ENCODE measurements around the gene LRRN3.

DNA sequence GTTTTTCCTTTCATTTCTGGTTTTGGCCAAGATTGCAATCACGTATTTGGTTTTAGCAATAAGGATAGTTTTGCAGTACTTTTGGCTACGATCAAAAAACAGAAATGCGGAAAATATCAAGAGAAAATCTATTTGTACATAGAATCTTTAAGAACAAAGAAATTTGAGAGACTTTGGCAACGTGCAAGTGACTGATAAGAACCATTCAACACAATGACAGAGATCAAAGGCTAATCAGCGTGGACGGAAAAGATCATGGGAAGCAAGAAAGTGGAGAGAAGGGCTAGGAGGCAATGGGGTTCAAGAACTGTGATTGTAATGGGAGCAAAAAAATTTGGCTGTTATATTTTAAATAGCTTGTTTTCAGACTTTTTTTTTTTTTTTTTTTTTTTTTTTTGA lies 16.2 kb upstream of the LRRN3 start:
- no peak for TF ChIP-seq CHD1 (IDR thresholded peaks at IDR 0.05; ENCODE audit: low read depth, low read length)
- no peak for TF ChIP-seq POLR2A (IDR thresholded peaks at IDR 0.05; ENCODE audit: low read depth, low read length)
- no peak for TF ChIP-seq SMC3 (IDR thresholded peaks at IDR 0.05; ENCODE audit: low read depth, low read length)
- TF ChIP-seq, protein P1, sequence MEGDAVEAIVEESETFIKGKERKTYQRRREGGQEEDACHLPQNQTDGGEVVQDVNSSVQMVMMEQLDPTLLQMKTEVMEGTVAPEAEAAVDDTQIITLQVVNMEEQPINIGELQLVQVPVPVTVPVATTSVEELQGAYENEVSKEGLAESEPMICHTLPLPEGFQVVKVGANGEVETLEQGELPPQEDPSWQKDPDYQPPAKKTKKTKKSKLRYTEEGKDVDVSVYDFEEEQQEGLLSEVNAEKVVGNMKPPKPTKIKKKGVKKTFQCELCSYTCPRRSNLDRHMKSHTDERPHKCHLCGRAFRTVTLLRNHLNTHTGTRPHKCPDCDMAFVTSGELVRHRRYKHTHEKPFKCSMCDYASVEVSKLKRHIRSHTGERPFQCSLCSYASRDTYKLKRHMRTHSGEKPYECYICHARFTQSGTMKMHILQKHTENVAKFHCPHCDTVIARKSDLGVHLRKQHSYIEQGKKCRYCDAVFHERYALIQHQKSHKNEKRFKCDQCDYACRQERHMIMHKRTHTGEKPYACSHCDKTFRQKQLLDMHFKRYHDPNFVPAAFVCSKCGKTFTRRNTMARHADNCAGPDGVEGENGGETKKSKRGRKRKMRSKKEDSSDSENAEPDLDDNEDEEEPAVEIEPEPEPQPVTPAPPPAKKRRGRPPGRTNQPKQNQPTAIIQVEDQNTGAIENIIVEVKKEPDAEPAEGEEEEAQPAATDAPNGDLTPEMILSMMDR (conservative IDR thresholded peaks at IDR 0.05; ENCODE audit: low read depth, low read length): no peak
- TF ChIP-seq RAD21 (IDR thresholded peaks at IDR 0.05; ENCODE audit: low read length): no peak
